ENCODE data around the gene TNFAIP8L2.
"Not testable (repeated sequence)": the region's sequence is repeated elsewhere in the genome, so short reads cannot be mapped to it uniquely, and the experiment has no call there.

The TNFAIP8L2 gene

GRCh38 chr1:151193304-151193703, 36.9 kb downstream of the TNFAIP8L2 start:
- DNase-seq: no peak

GRCh38 chr1:151193856-151194255, 37.4 kb downstream of the TNFAIP8L2 start:
- DNase-seq: no peak

GRCh38 chr1:151194894-151195594, 38.6 kb downstream of the TNFAIP8L2 start:
- DNase-seq: not testable (repeated sequence)

GRCh38 chr1:151196292-151196800, 39.9 kb downstream of the TNFAIP8L2 start:
- peak; percentile 35 for DNase-seq

- no peak for DNase-seq
These were observed 41.4 kb downstream of the TNFAIP8L2 start for GRCh38 chr1:151197863-151198253.

GRCh38 chr1:151198254-151199127, 42.0 kb downstream of the TNFAIP8L2 start, which contains the start of gene PIP5K1A:
TSS of gene PIP5K1A (plus strand) at chr1:151198552. CDS start at chr1:151198997, 445 bp downstream.
- peak; percentile 99 for DNase-seq

GRCh38 chr1:151199873-151200581, 43.6 kb downstream of the TNFAIP8L2 start:
- DNase-seq: no peak

- DNase-seq: not testable (repeated sequence)
These were observed 49.0 kb downstream of the TNFAIP8L2 start for GRCh38 chr1:151205381-151205965.

All from T-helper 9 cell (primary cell).